ENCODE results near the gene ZBTB32. TPM values are rescaled to one million over a fixed set of nuclear protein-coding genes. Genes with fewer than 3 reads are reported as not detected.

ZBTB32 gene
- total RNA-seq, 1 experiment from 2014 or later = 0.13 TPM

DNA sequence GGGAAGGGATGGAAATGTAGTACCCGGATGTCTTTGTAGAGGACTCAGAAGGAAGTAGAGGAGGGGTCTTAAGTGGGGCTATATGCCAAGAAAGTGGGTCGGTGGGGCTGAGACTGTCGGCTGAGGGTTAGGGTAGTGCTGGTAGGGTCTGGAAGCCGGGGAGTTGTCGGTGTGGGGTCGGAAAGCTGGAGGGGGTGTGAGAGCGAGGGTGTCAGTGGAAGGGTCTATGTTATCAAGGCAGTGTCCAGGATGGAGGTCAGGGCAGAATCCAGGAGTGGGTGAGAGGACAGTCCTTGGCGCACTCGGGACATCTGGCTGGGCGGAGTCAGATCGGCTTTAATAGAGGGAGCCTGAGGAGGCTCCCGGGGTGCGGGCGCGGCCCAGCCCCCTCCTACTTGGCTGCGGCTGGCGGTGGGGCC is 50.8 kb downstream of the ZBTB32 start:
- H3K79me2 ChIP-seq (ENCODE audit: insufficient read depth, low read length) = no peaks in the 10 kb centered on the region
- no peak overlapping the region for H2BK20ac ChIP-seq (ENCODE audit: low read depth, low read length, poor library complexity, severe bottlenecking)
- peaks cover 12 to 23% of the 10 kb centered on the region in 2 experiments for H3K4me1 Mint-ChIP-seq
- H2AFZ ChIP-seq (ENCODE audit: low read length) = no peak overlapping the region
- no peak overlapping the region for H3K4ac ChIP-seq (ENCODE audit: low read depth, low read length)
- H3K23me2 ChIP-seq (ENCODE audit: insufficient read length, low read depth, low read length, poor library complexity, severe bottlenecking) = peaks cover 15% of the 10 kb centered on the region
- no peaks in the 10 kb centered on the region for H3K9me3 Mint-ChIP-seq
- no peak overlapping the region for H3K18ac ChIP-seq (ENCODE audit: insufficient read length, low read depth, low read length)
- no peaks in the 10 kb centered on the region for H3K9me3 ChIP-seq (ENCODE audit: control insufficient read depth, low read depth, low read length)
- H3K23ac ChIP-seq (ENCODE audit: insufficient read length, low read depth, low read length) = no peak overlapping the region
- no peak overlapping the region for H3K56ac ChIP-seq (ENCODE audit: insufficient read length, low read depth, low read length)
- no CpG with 5 or more reads among the region's 17 CpGs for WGBS (ENCODE audit: extremely low coverage, insufficient read length, low lambda C conversion rate)
- no peak overlapping the region for H3K9ac ChIP-seq (ENCODE audit: extremely low read depth, insufficient read length, low read length)
- no peak overlapping the region for H4K8ac ChIP-seq (replicated peaks; ENCODE audit: insufficient read length, low read depth, low read length)
- no peak overlapping the region for H3K14ac ChIP-seq (ENCODE audit: insufficient read depth, low read length)
- no peaks in the 10 kb centered on the region for H4K20me1 ChIP-seq (ENCODE audit: control insufficient read depth, insufficient read depth, insufficient read length)
- no peaks in the 10 kb centered on the region for H3K79me1 ChIP-seq (ENCODE audit: insufficient read depth, low read depth, low read length, poor library complexity, severe bottlenecking)
- H3K4me1 ChIP-seq (ENCODE audit: insufficient read depth, low read length) = no peaks in the 10 kb centered on the region
- no peak overlapping the region for H3K27ac ChIP-seq (ENCODE audit: insufficient read length, low read depth, low read length)
- peak overlapping the region; percentile 55 to 72 for H3K4me3 Mint-ChIP-seq
- H2BK12ac ChIP-seq (ENCODE audit: insufficient read length, low read depth, low read length) = no peak overlapping the region
- no peak overlapping the region for H2BK120ac ChIP-seq (ENCODE audit: low read depth, low read length, poor library complexity, severe bottlenecking)
- no peak overlapping the region for H4K91ac ChIP-seq (ENCODE audit: insufficient read length, low read depth, low read length)
- no peak overlapping the region for H2BK5ac ChIP-seq (ENCODE audit: insufficient read length, low read length)
- H4K5ac ChIP-seq (ENCODE audit: insufficient read length, low read depth, low read length) = no peak overlapping the region
- H3K27me3 Mint-ChIP-seq (ENCODE audit: low read depth) = peaks cover 7% of the 10 kb centered on the region
- no peak for DNase-seq
- TF ChIP-seq, protein P1, sequence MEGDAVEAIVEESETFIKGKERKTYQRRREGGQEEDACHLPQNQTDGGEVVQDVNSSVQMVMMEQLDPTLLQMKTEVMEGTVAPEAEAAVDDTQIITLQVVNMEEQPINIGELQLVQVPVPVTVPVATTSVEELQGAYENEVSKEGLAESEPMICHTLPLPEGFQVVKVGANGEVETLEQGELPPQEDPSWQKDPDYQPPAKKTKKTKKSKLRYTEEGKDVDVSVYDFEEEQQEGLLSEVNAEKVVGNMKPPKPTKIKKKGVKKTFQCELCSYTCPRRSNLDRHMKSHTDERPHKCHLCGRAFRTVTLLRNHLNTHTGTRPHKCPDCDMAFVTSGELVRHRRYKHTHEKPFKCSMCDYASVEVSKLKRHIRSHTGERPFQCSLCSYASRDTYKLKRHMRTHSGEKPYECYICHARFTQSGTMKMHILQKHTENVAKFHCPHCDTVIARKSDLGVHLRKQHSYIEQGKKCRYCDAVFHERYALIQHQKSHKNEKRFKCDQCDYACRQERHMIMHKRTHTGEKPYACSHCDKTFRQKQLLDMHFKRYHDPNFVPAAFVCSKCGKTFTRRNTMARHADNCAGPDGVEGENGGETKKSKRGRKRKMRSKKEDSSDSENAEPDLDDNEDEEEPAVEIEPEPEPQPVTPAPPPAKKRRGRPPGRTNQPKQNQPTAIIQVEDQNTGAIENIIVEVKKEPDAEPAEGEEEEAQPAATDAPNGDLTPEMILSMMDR (conservative IDR thresholded peaks at IDR 0.05) = no peak
- H3K36me3 Mint-ChIP-seq (ENCODE audit: insufficient read depth in 1 of 3, low read depth in 3 of 3) = peaks cover 0 to 11% (median 9%) of the 10 kb centered on the region in 3 experiments; a peak in 4 of 7 replicates
- H3K27me3 ChIP-seq (ENCODE audit: insufficient read depth, low read length) = no peaks in the 10 kb centered on the region
- no peak overlapping the region for H2AK5ac ChIP-seq (ENCODE audit: insufficient read length, low read length)
- H3K4me2 ChIP-seq (ENCODE audit: insufficient read depth, insufficient read length, low read length) = peak overlapping the region; percentile 43
- H3K27ac Mint-ChIP-seq = peak overlapping the region in 1 of 3 experiments; percentile 73; a peak in 1 of 7 replicates
- no peak overlapping the region for H2BK15ac ChIP-seq (ENCODE audit: low read depth, low read length)
- no peak overlapping the region for H3T11ph ChIP-seq (ENCODE audit: low read length)

Measured in H9 (cell line).